ENCODE data around the gene RAB37.

The RAB37 gene

DNA sequence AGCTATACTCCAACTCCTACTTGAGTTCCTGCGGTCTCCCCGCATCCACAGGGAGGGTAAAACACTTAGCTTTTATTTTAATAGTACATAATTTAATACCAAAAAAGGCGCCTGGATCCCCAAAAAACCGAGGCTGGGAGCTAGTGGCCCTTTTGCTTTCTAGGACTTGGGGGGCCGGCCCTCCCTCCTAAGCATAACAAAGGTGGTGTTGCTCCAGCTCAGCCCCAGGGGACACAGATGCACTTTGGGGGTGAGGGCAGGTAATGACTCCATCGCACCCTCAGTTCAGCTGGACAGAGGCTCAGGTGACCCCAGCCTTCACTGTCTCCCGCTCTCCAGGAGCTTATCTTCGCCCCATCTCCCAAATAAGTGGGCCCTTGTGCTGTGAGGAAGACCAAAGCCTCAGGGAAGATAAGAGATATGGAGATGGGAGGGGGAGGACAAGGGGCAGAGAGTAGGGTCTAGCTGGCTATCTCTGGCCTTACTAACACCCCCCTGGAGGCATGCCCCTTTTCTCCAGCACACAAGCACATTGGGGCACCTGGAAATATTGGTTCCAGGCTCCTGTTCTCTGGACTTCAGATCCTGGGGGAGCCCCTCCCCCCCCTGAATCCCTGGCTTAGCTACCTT is 8.6 kb downstream of the RAB37 start:
- TF ChIP-seq ZFX (IDR thresholded peaks at IDR 0.05; ENCODE audit: borderline replicate concordance), result no peak
- TF ChIP-seq, protein P1, sequence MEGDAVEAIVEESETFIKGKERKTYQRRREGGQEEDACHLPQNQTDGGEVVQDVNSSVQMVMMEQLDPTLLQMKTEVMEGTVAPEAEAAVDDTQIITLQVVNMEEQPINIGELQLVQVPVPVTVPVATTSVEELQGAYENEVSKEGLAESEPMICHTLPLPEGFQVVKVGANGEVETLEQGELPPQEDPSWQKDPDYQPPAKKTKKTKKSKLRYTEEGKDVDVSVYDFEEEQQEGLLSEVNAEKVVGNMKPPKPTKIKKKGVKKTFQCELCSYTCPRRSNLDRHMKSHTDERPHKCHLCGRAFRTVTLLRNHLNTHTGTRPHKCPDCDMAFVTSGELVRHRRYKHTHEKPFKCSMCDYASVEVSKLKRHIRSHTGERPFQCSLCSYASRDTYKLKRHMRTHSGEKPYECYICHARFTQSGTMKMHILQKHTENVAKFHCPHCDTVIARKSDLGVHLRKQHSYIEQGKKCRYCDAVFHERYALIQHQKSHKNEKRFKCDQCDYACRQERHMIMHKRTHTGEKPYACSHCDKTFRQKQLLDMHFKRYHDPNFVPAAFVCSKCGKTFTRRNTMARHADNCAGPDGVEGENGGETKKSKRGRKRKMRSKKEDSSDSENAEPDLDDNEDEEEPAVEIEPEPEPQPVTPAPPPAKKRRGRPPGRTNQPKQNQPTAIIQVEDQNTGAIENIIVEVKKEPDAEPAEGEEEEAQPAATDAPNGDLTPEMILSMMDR (IDR thresholded peaks at IDR 0.05), result no peak
- no peak overlapping the region for H3K27ac ChIP-seq

DNA sequence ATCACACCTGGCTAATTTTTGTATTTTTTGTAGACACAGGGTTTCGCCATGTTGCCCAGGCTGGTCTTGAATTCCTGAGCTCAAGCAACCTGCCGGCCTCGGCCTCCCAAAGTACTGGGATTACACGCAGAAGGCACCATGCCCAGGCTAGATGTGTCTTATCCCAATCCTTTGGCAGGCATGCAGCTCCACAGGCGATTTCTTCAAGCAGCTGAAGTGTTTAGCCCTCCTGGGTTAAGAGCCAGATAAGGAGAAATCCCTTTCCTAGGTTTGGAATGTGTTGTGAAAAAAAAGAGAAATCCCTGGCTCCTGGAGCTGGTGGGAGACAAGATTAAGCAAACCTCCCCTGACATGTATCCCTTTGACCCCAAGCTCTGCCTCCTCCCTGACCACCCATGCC is 9.3 kb downstream of the RAB37 start:
- TF ChIP-seq, protein P1 (IDR thresholded peaks at IDR 0.05), result no peak
- TF ChIP-seq ZFX (IDR thresholded peaks at IDR 0.05; ENCODE audit: borderline replicate concordance), result no peak
- no peak overlapping the region for H3K27ac ChIP-seq

DNA sequence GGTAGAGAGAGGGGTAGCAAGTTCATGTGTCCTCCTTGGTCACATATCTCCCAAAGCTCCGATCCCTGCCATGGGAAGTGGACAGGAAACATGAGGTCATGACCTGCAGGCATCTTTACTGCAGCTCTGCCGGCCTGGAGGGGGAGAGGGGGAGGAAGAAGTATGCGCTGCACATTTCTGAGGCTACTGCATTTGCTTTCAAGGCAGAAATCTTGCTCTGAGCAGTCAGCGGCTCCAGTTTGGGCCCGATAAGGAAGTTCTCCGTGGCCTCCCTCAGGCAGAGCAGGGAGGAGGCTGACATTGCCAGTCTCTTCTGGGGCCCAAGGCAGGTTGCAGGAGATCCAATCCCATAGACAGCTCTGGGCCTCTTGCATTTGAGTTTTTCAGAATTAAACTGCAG is 9.9 kb downstream of the RAB37 start:
- H3K27ac ChIP-seq, result no peak overlapping the region
- TF ChIP-seq, protein P1 (IDR thresholded peaks at IDR 0.05), result no peak
- no peak for TF ChIP-seq ZFX (IDR thresholded peaks at IDR 0.05; ENCODE audit: borderline replicate concordance)

DNA sequence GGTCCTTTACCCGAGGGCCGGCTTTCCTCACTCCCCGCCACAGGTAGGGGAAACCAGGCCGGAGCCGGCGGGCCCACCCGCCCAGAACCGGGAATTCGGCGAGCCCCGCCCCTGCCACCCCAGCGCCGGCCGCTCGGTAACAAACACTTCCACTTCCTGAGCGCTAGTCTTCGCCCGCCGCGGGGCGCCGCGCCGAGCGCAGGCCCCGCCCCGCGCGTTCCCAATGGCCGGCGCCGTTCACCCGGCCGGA is 11.1 kb downstream of the RAB37 start:
- TF ChIP-seq, protein P1 (IDR thresholded peaks at IDR 0.05), result no peak
- no peak for TF ChIP-seq ZFX (IDR thresholded peaks at IDR 0.05; ENCODE audit: borderline replicate concordance)
- peak overlapping the region; percentile 44 for H3K27ac ChIP-seq

DNA sequence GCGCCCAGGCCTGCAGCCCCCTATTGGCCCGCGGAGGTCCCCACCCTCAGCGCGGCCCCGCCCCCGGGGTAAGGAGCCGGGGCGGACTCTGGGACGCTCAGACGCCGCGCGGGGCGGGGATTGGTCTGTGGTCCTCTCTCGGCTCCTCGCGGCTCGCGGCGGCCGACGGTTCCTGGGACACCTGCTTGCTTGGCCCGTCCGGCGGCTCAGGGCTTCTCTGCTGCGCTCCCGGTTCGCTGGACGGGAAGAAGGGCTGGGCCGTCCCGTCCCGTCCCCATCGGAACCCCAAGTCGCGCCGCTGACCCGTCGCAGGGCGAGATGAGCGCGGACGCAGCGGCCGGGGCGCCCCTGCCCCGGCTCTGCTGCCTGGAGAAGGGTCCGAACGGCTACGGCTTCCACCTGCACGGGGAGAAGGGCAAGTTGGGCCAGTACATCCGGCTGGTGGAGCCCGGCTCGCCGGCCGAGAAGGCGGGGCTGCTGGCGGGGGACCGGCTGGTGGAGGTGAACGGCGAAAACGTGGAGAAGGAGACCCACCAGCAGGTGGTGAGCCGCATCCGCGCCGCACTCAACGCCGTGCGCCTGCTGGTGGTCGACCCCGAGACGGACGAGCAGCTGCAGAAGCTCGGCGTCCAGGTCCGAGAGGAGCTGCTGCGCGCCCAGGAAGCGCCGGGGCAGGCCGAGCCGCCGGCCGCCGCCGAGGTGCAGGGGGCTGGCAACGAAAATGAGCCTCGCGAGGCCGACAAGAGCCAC is 11.6 kb downstream of the RAB37 start, which contains the start of gene NHERF1:
Gene NHERF1 (plus strand): TSS at position 100 of the 750 bp plus-strand sequence. CDS start 219 bp downstream, at position 319.
- peak within 1 kb of the TSS; percentile 44 for H3K27ac ChIP-seq

DNA sequence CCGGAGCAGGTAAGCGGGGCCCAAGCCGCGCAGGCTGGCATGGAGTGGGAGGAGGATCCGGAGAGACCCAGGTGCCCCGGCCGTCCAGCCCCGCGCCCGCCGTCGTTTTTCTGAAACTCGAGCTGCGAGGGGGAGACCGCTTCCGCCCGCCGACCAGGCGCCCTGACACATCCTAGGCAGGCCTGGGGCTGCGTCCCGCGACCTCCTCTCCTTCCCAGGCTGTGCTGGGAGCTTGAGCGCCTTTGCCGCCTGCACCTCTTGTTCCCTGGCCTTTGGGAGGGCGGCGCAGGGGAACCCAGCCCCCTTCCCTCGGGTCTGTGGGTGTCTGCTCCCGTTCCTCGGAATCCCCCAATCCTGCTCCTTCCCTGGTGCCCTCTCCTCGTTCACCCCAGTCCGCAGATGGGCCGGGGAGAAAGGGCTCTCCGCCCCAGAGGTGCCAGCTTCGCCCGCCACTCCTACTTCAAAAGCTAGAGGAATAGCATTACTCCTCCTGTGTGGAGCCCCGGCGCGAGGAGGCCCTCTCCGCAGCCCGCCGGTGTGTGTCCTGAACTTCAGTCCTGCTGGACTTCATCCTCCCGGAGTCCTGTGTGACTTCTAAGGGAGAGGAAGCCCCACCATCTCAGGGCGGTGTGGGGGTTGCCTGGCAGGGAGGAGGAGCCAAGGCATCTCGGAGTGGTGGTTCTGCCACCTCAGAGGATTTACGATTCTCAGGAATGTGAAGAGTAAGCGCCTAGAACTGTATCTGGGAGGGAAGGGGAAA is 12.4 kb downstream of the RAB37 start:
- no peak overlapping the region for H3K27ac ChIP-seq
- no peak for TF ChIP-seq ZFX (IDR thresholded peaks at IDR 0.05; ENCODE audit: borderline replicate concordance)
- TF ChIP-seq, protein P1 (IDR thresholded peaks at IDR 0.05), result peak; percentile 8; the same call in 1 of the 2 replicates

More for the DNA sequence above, 11.6 kb downstream of the RAB37 start, which contains the start of gene NHERF1:
- TF ChIP-seq, protein P1 (IDR thresholded peaks at IDR 0.05), result peak; percentile 37
- TF ChIP-seq ZFX (IDR thresholded peaks at IDR 0.05; ENCODE audit: borderline replicate concordance), result no peak

DNA sequence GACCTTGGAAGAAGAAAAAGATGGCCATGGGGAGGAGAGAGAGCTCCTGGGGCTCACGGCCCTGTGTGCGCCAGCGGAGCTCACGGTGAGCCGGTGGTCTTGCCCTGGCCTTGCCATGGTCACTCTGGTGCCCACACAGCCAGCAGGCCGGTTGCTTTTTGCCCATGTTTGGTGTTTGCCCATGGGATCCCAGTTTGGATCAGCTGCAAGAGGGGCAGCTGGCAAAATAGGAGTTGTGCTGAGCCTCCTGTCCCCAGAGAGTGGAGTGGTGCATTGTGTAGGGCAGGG is 12.9 kb downstream of the RAB37 start:
- H3K27ac ChIP-seq, result no peak overlapping the region
- TF ChIP-seq ZFX (IDR thresholded peaks at IDR 0.05; ENCODE audit: borderline replicate concordance), result no peak
- TF ChIP-seq, protein P1 (IDR thresholded peaks at IDR 0.05), result no peak

All from 22Rv1 (cell line).